B cell (primary cell): ENCODE results near the gene TMEM234. TPM values are rescaled to one million over a fixed set of nuclear protein-coding genes. Genes with fewer than 3 reads are reported as not detected.

Source experiments
- ATAC-seq: fragments of 200-7000 bp; cut with Tn5 transposase; one replicate; pipeline ENCODE4 v1.10.0; 2021; ENCODE audit warnings: low read depth, mild to moderate bottlenecking, moderate number of reproducible peaks, moderate library complexity
- CTCF ChIA-PET: fragments of 350-600 bp; sonication (Branson Sonifier 250); formaldehyde crosslinking; loops from one replicate; lab custom pipeline; 2021; ENCODE audit warnings: antibody characterized with exemption, inconsistent platforms; lab: Charles Lee
- POLR2A ChIA-PET: fragments of 350-600 bp; sonication (Branson Sonifier 250); formaldehyde crosslinking; loops from one replicate; lab custom pipeline; 2021; ENCODE audit warnings: antibody characterized with exemption; lab: Charles Lee
- DNase-seq: peaks from one replicate; pipeline ENCODE4 v3.0.0; 2013
- H2AFZ ChIP-seq: 2 replicates; pipeline ENCODE4 v1.6.1; 2012; ENCODE audit warnings: mild to moderate bottlenecking, low read depth, low read length; ENCODE audit not compliant: insufficient read depth, poor library complexity, severe bottlenecking
- H3K27ac ChIP-seq, 2 donors: 1 replicate in 1 of 2; 2 replicates in 1 of 2; pipeline ENCODE4 v1.5.1; 2012 to 2013; ENCODE audit warnings: low read length in 2 of 2, mild to moderate bottlenecking in 2 of 2, moderate library complexity in 1 of 2
- H3K27me3 ChIP-seq, 4 experiments: fragments of 200-600 bp in 1 of 4; sonication (generic) in 1 of 4; replicated peaks in 1 of 4; 1 replicate in 2 of 4; 2 replicates in 2 of 4; pipeline versions ENCODE4 v1.6.1 to v1.7.0; 2013 to 2016; ENCODE audit warnings: low read length in 3 of 4, mild to moderate bottlenecking in 2 of 4, mixed read lengths in 1 of 4, moderate library complexity in 1 of 4; ENCODE audit not compliant: insufficient read depth in 4 of 4, control insufficient read depth in 3 of 4; ENCODE audit errors: control extremely low read depth in 1 of 4
- H3K36me3 ChIP-seq, 2 experiments: replicated peaks in 1 of 2; 1 replicate in 1 of 2; 2 replicates in 1 of 2; pipeline versions ENCODE4 v1.6.1 to v1.7.1; 2013; ENCODE audit warnings: low read length in 1 of 2; ENCODE audit not compliant: insufficient read depth in 2 of 2, control insufficient read depth in 1 of 2; ENCODE audit errors: control extremely low read depth in 1 of 2, extremely low read depth in 1 of 2
- H3K4me1 ChIP-seq, 2 donors: fragments of 200-600 bp in 1 of 2; sonication (generic) in 1 of 2; 1 replicate in 1 of 2; 2 replicates in 1 of 2; pipeline versions ENCODE4 v1.5.1 to v1.6.1; 2013 to 2017; ENCODE audit warnings: low read length in 2 of 2; ENCODE audit not compliant: control insufficient read depth in 2 of 2, insufficient read depth in 2 of 2
- H3K4me2 ChIP-seq: replicated peaks from 2 replicates; pipeline ENCODE3; 2012; ENCODE audit warnings: mild to moderate bottlenecking, low read depth, low read length; ENCODE audit not compliant: poor library complexity, severe bottlenecking
- H3K4me3 ChIP-seq, 5 experiments: fragments of 200-600 bp in 1 of 5; sonication (generic) in 1 of 5; 1 replicate in 3 of 5; 2 replicates in 2 of 5; pipeline versions ENCODE4 v1.5.1 to v1.7.0; 2011 to 2016; ENCODE audit warnings: low read length in 4 of 5, mild to moderate bottlenecking in 4 of 5, low read depth in 2 of 5, control low read depth in 1 of 5, moderate library complexity in 1 of 5; ENCODE audit not compliant: insufficient read depth in 1 of 5; ENCODE audit errors: control extremely low read depth in 1 of 5, extremely low read depth in 1 of 5
- H3K79me2 ChIP-seq: fragments of 200-600 bp; sonication (generic); one replicate; pipeline ENCODE4 v1.6.0; 2016; ENCODE audit warnings: low read length; ENCODE audit not compliant: control insufficient read depth, insufficient read depth
- H3K9ac ChIP-seq: fragments of 200-600 bp; sonication (generic); 2 replicates; pipeline ENCODE4 v1.6.1; 2017; ENCODE audit warnings: mild to moderate bottlenecking, low read length, moderate library complexity
- H3K9me3 ChIP-seq, 3 donors: one replicate each; pipeline versions ENCODE4 v1.6.1 to v1.7.1; 2013; ENCODE audit warnings: low read length in 2 of 3; ENCODE audit not compliant: control insufficient read depth in 2 of 3, insufficient read depth in 1 of 3; ENCODE audit errors: control extremely low read depth in 1 of 3
- H4K20me1 ChIP-seq: 2 replicates; pipeline ENCODE4 v1.6.0; 2012; ENCODE audit warnings: mild to moderate bottlenecking, low read length; ENCODE audit not compliant: insufficient read depth, control insufficient read depth, poor library complexity, severe bottlenecking
- H3K27ac Mint-ChIP-seq: one replicate; pipeline ENCODE4 v1.8.0; 2021; ENCODE audit warnings: mixed read lengths
- H3K27me3 Mint-ChIP-seq: one replicate; pipeline ENCODE4 v1.8.0; 2021; ENCODE audit warnings: mixed read lengths
- H3K4me1 Mint-ChIP-seq: one replicate; pipeline ENCODE4 v1.8.0; 2021; ENCODE audit warnings: mixed read lengths
- H3K4me3 Mint-ChIP-seq: one replicate; pipeline ENCODE4 v1.8.0; 2021; ENCODE audit warnings: mixed read lengths
- H3K9me3 Mint-ChIP-seq: one replicate; pipeline ENCODE4 v1.8.0; 2022; ENCODE audit warnings: mixed read lengths; ENCODE audit not compliant: insufficient read depth
- EZH2 ChIP-seq: IDR thresholded peaks from 2 replicates; pipeline ENCODE4 v1.6.1; 2012; ENCODE audit warnings: borderline replicate concordance, low read depth, mild to moderate bottlenecking, moderate library complexity, low read length; ENCODE audit not compliant: insufficient read depth, poor library complexity, severe bottlenecking
- WGBS: methylation state at CpG from one replicate; pipeline ENCODE4 v1.1.5; 2013; ENCODE audit warnings: missing lambda C conversion rate; ENCODE audit not compliant: insufficient coverage; 5-methylcytosine and 5-hydroxymethylcytosine counted together
- intact Hi-C: fragments of 100-400 bp; cut with micrococcal nuclease; formaldehyde crosslinking; loops from one replicate; pipeline ENCODE4 v1.10.0; 2022
- polyA plus RNA-seq: library from polyadenylated mRNA; depleted of rRNA; stranded (reverse); fragments of >200 nt; gene quantifications from 2 replicates; pipeline ENCODE4 v1.2.3, GENCODE V29; 2012
- total RNA-seq, 2 donors: library from RNA; stranded (reverse); fragments of 120-200 nt in 1 of 2; gene quantifications; 1 replicate in 1 of 2; 2 replicates in 1 of 2; pipeline versions ENCODE4 v1.2.3 to v1.2.4, GENCODE V29; 2013 to 2022
- TF ChIP-seq, protein P1 (sequence below): fragments of 200-600 bp; IDR thresholded peaks from one replicate; pipeline ENCODE4 v1.8.0; 2022; ENCODE audit warnings: antibody characterized with exemption, mild to moderate bottlenecking

TMEM234 gene
- total and polyA plus RNA-seq, 2 donors (not counting 1 experiment from before 2014, with no cell fraction given), result 22.0 to 60.8 TPM

DNA sequence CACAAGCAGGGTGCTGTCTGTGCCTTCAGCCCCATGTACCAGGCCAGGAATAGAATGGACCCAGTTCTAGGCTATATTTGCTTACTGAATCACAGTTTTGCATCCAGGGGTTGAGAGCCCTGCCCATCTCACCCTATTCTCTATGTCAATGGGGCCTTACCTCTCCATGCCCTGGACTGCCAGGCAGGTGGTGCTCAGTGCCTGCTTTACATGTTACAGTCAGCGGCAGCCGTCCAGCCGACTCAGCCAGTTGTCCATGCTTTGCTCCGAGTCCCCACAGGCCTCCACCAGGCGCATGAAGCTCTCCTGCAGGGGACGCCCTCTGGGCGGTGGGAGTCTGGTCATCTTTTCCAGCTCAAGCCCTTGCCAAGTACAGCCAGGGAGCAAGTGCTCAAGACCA lies 12.6 kb upstream of the TMEM234 start:
- WGBS, result 99% methylated on average over 7 of the region's 7 CpGs
- peaks cover 1% of the 10 kb centered on the region for H3K4me1 Mint-ChIP-seq
- H4K20me1 ChIP-seq, result no peaks in the 10 kb centered on the region
- TF ChIP-seq, protein P1, sequence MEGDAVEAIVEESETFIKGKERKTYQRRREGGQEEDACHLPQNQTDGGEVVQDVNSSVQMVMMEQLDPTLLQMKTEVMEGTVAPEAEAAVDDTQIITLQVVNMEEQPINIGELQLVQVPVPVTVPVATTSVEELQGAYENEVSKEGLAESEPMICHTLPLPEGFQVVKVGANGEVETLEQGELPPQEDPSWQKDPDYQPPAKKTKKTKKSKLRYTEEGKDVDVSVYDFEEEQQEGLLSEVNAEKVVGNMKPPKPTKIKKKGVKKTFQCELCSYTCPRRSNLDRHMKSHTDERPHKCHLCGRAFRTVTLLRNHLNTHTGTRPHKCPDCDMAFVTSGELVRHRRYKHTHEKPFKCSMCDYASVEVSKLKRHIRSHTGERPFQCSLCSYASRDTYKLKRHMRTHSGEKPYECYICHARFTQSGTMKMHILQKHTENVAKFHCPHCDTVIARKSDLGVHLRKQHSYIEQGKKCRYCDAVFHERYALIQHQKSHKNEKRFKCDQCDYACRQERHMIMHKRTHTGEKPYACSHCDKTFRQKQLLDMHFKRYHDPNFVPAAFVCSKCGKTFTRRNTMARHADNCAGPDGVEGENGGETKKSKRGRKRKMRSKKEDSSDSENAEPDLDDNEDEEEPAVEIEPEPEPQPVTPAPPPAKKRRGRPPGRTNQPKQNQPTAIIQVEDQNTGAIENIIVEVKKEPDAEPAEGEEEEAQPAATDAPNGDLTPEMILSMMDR, result no peak
- TF ChIP-seq EZH2, result no peak
- no peaks in the 10 kb centered on the region for H3K9me3 ChIP-seq
- H3K4me3 Mint-ChIP-seq, result no peak overlapping the region
- peaks cover 0 to 3% of the 10 kb centered on the region in 2 donors for H3K4me1 ChIP-seq
- H2AFZ ChIP-seq, result no peak overlapping the region
- H3K9ac ChIP-seq, result no peak overlapping the region
- H3K79me2 ChIP-seq, result no peaks in the 10 kb centered on the region
- H3K27me3 ChIP-seq, result no peaks in the 10 kb centered on the region
- no peak overlapping the region for H3K27ac Mint-ChIP-seq
- H3K27me3 Mint-ChIP-seq, result no peaks in the 10 kb centered on the region
- H3K9me3 Mint-ChIP-seq, result no peaks in the 10 kb centered on the region
- DNase-seq (no peak), ATAC-seq (no peak)
- CTCF ChIA-PET, result interaction anchor here (1.9 to 8.7 kb wide), 2 partner anchors 15 to 19 kb away, joined by 7 to 84 read pairs; partner anchors contain the start of genes FAM167B and LCK
- H3K4me3 ChIP-seq, result no peak overlapping the region
- H3K27ac ChIP-seq, result no peak overlapping the region
- H3K36me3 ChIP-seq, result peaks cover 2 to 23% of the 10 kb centered on the region in 2 experiments
- no peak overlapping the region for H3K4me2 ChIP-seq
- POLR2A ChIA-PET, result interaction anchor here (0.6 kb wide), 1 partner anchor 536 kb away, joined by 3 read pairs; no protein-coding TSS in a partner anchor
- intact Hi-C loops, result no loop called here

DNA sequence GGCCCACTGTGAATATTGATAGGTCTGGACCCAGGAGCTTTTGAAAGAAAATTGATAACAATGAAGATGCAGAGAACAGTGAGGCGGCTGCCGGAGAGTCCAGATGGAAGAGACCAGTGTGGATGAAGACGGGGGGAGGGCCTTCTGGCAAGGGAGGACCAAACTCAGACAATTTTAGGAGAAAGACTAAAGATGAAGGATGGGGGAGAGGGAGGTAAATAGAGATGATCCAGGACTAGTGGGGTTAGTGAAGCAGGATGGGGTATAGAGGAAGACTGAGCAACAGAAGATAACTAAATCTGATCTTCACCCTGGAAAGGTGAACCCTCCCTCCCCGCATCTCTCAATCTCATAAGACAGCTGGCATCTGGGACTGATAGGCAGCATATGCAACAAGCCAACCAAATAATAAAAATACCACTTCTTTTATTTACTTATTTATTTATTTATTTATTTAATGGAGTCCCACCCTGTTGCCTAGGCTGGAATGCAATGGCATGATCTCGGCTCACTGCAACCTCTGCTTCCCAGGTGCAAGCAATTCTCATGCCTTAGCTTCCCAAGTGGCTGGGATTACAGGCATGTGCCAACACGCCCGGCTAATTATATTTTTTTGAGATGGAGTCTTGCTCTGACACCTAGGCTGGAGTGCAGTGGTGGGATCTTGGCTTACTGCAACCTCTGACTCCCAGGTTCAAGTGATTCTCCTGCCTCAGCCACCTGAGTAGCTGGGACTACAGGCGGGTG lies 10.6 kb upstream of the TMEM234 start:
- ChIA-PET CTCF (interaction anchor here (1.4 kb wide), 1 partner anchor 85 kb away, joined by 3 read pairs; no protein-coding TSS in a partner anchor), POLR2A (interaction anchor here (0.6 kb wide), 1 partner anchor 206 kb away, joined by 5 read pairs; no protein-coding TSS in a partner anchor)
- WGBS, result 95% methylated on average over 6 of the region's 8 CpGs
- H3K27me3 ChIP-seq, result no peaks in the 10 kb centered on the region
- H3K4me3 ChIP-seq, result no peak overlapping the region
- no peak overlapping the region for H2AFZ ChIP-seq
- no peak overlapping the region for H3K27ac Mint-ChIP-seq
- no peaks in the 10 kb centered on the region for H3K27me3 Mint-ChIP-seq
- H4K20me1 ChIP-seq, result no peaks in the 10 kb centered on the region
- no peak overlapping the region for H3K4me2 ChIP-seq
- H3K9me3 ChIP-seq, result no peaks in the 10 kb centered on the region
- peaks cover 8 to 39% of the 10 kb centered on the region in 2 experiments for H3K36me3 ChIP-seq
- H3K9me3 Mint-ChIP-seq, result no peaks in the 10 kb centered on the region
- no peak overlapping the region for H3K27ac ChIP-seq
- ATAC-seq (no peak), DNase-seq (no peak)
- no peak overlapping the region for H3K9ac ChIP-seq
- intact Hi-C loops, result no loop called here
- TF ChIP-seq, protein P1, result no peak
- no peak for TF ChIP-seq EZH2
- H3K4me3 Mint-ChIP-seq, result no peak overlapping the region
- H3K79me2 ChIP-seq, result no peaks in the 10 kb centered on the region
- no peaks in the 10 kb centered on the region for H3K4me1 ChIP-seq
- H3K4me1 Mint-ChIP-seq, result peaks cover 1% of the 10 kb centered on the region
